PFSK-1 (cell line): ENCODE data around the gene MAD2L1BP.

ENCODE experiments used
- FOXP2 ChIP-seq: optimal IDR thresholded peaks from 2 replicates; pipeline ENCODE3; 2011; ENCODE audit warnings: borderline replicate concordance, control low read depth, inconsistent platforms; ENCODE audit not compliant: insufficient read depth; ENCODE audit errors: extremely low read length, extremely low read depth
- POLR2AphosphoS5 ChIP-seq: IDR thresholded peaks from 2 replicates; pipeline ENCODE4 v1.6.1; 2012; ENCODE audit warnings: low read depth, mild to moderate bottlenecking, control low read depth, low read length, moderate library complexity
- REST ChIP-seq, 2 experiments: IDR thresholded peaks; 2 replicates each; pipeline versions ENCODE4 v1.6.1 to v1.8.0; 2011 to 2012; ENCODE audit warnings: low read depth in 2 of 2, low read length in 2 of 2, control low read depth in 1 of 2, inconsistent platforms in 1 of 2, mild to moderate bottlenecking in 1 of 2, moderate library complexity in 1 of 2; ENCODE audit not compliant: insufficient read depth in 1 of 2
- SIN3A ChIP-seq: IDR thresholded peaks from 2 replicates; pipeline ENCODE4 v1.6.1; 2012; ENCODE audit warnings: mild to moderate bottlenecking, low read length, moderate library complexity, borderline replicate concordance; ENCODE audit not compliant: insufficient read depth
- TAF1 ChIP-seq: IDR thresholded peaks from 2 replicates; pipeline ENCODE4 v1.6.1; 2012; ENCODE audit warnings: low read length, control low read depth, borderline replicate concordance; ENCODE audit not compliant: insufficient read depth

MAD2L1BP gene

GRCh38 chr6:43613721-43614395 lies 21.8 kb upstream of the MAD2L1BP start:
- TF ChIP-seq TAF1 (no peak), REST (IDR thresholded peaks at IDR 0.05; ENCODE audit: insufficient read depth in 1 of 2, low read depth in 2 of 2, low read length in 2 of 2) (no peak), POLR2AphosphoS5 (no peak), SIN3A (no peak), FOXP2 (no peak)

GRCh38 chr6:43614396-43614730 lies 21.3 kb upstream of the MAD2L1BP start:
- no peak for TF ChIP-seq FOXP2
- TF ChIP-seq SIN3A: no peak
- TF ChIP-seq TAF1: no peak
- no peak for TF ChIP-seq POLR2AphosphoS5
- no peak for TF ChIP-seq REST (IDR thresholded peaks at IDR 0.05; ENCODE audit: insufficient read depth in 1 of 2, low read depth in 2 of 2, low read length in 2 of 2)

GRCh38 chr6:43616725-43617472 lies 18.7 kb upstream of the MAD2L1BP start:
- TF ChIP-seq SIN3A (no peak), REST (IDR thresholded peaks at IDR 0.05; ENCODE audit: insufficient read depth in 1 of 2, low read depth in 2 of 2, low read length in 2 of 2) (no peak), TAF1 (no peak), POLR2AphosphoS5 (no peak), FOXP2 (no peak)

GRCh38 chr6:43621078-43621835 lies 14.4 kb upstream of the MAD2L1BP start:
- TF ChIP-seq POLR2AphosphoS5: peak; percentile 24; the same call in 1 of the 2 replicates
- no peak for TF ChIP-seq FOXP2

GRCh38 chr6:43621836-43622180 lies 13.8 kb upstream of the MAD2L1BP start:
- TF ChIP-seq REST (IDR thresholded peaks at IDR 0.05; ENCODE audit: insufficient read depth in 1 of 2, low read depth in 2 of 2, low read length in 2 of 2) (no peak), SIN3A (no peak), POLR2AphosphoS5 (no peak), FOXP2 (no peak), TAF1 (no peak)
